NCI-H2196 (cell line): Measurements from ENCODE around the gene PSME1.

Experiments used
- DNase-seq: peaks from one replicate; lab custom pipeline; 2025; ENCODE audit not compliant: unreplicated experiment; lab: John Stamatoyannopoulos, UW

The PSME1 gene

GRCh38 chr14:24187539-24187915 is 51.5 kb downstream of the PSME1 start:
- no peak for DNase-seq
